Measurements from ENCODE around the gene TMED8. TPM values are rescaled to one million over a fixed set of nuclear protein-coding genes. Genes with fewer than 3 reads are reported as not detected.
"Not testable (repeated sequence)": the region's sequence is repeated elsewhere in the genome, so short reads cannot be mapped to it uniquely, and the experiment has no call there.

The TMED8 gene
- total RNA-seq, 1 donor from 2014 or later: 31.3 TPM

- intact Hi-C loops (cut with micrococcal nuclease): no loop called here
- no peaks in the 10 kb centered on the region for H3K4me1 Mint-ChIP-seq
- no peak overlapping the region for H3K4me3 Mint-ChIP-seq
- H3K36me3 Mint-ChIP-seq (ENCODE audit: low read depth): peaks cover 53% of the 10 kb centered on the region
- DNase-seq (no peak), ATAC-seq (ENCODE audit: low read depth) (no peak)
- CTCF ChIA-PET: interaction anchor here (0.9 kb wide), 1 partner anchor 105 kb away, joined by 4 read pairs; no protein-coding TSS in a partner anchor
- POLR2A ChIA-PET: no interaction called here
- no peak for TF ChIP-seq CTCF (IDR thresholded peaks at IDR 0.05)
- H3K27me3 Mint-ChIP-seq: no peaks in the 10 kb centered on the region
- peaks cover 15% of the 10 kb centered on the region for H3K9me3 Mint-ChIP-seq
- no peak overlapping the region for H3K27ac Mint-ChIP-seq
These were observed 44.3 kb upstream of the TMED8 start for GRCh38 chr14:77421201-77421600.

- no peak overlapping the region for H3K4me3 Mint-ChIP-seq
- no peak for ATAC-seq (ENCODE audit: low read depth)
- H3K4me1 Mint-ChIP-seq: no peaks in the 10 kb centered on the region
- intact Hi-C loops (cut with micrococcal nuclease): no loop called here
- TF ChIP-seq CTCF (IDR thresholded peaks at IDR 0.05): no peak
- no peak for DNase-seq
- POLR2A ChIA-PET: no interaction called here
- H3K27me3 Mint-ChIP-seq: no peaks in the 10 kb centered on the region
- H3K36me3 Mint-ChIP-seq (ENCODE audit: low read depth): peaks cover 14% of the 10 kb centered on the region
- H3K27ac Mint-ChIP-seq: no peak overlapping the region
- CTCF ChIA-PET: no interaction called here
- peaks cover 15% of the 10 kb centered on the region for H3K9me3 Mint-ChIP-seq
These were observed 39.9 kb upstream of the TMED8 start for GRCh38 chr14:77416836-77417235.

- ATAC-seq (ENCODE audit: low read depth); intact Hi-C loops (cut with micrococcal nuclease); H3K36me3 Mint-ChIP-seq (ENCODE audit: low read depth); POLR2A ChIA-PET; DNase-seq; H3K27me3 Mint-ChIP-seq; H3K4me3 Mint-ChIP-seq; CTCF ChIA-PET; H3K27ac Mint-ChIP-seq; H3K4me1 Mint-ChIP-seq: not testable (repeated sequence)
- peaks cover 15% of the 10 kb centered on the region for H3K9me3 Mint-ChIP-seq
These were observed 39.2 kb upstream of the TMED8 start for GRCh38 chr14:77416098-77416497.

GRCh38 chr14:77415403-77416030, 38.6 kb upstream of the TMED8 start:
- ATAC-seq (ENCODE audit: low read depth); intact Hi-C loops (cut with micrococcal nuclease); H3K4me1 Mint-ChIP-seq; H3K27ac Mint-ChIP-seq; H3K4me3 Mint-ChIP-seq; H3K36me3 Mint-ChIP-seq (ENCODE audit: low read depth); CTCF ChIA-PET; DNase-seq; H3K27me3 Mint-ChIP-seq; POLR2A ChIA-PET: not testable (repeated sequence)
- H3K9me3 Mint-ChIP-seq: peaks cover 15% of the 10 kb centered on the region

- CTCF ChIA-PET: interaction anchor here (1.1 to 1.5 kb wide), 2 partner anchors 32 to 90 kb away, joined by 4 to 5 read pairs; partner anchors contain the start of genes SAMD15 and TMED8
- Mint-ChIP-seq H3K36me3 (ENCODE audit: low read depth) (no peaks in the 10 kb centered on the region), H3K9me3 (no peaks in the 10 kb centered on the region), H3K4me1 (peaks cover 5% of the 10 kb centered on the region), H3K4me3 (no peak overlapping the region), H3K27ac (no peak overlapping the region), H3K27me3 (no peaks in the 10 kb centered on the region)
- POLR2A ChIA-PET: no interaction called here
- intact Hi-C loops (cut with micrococcal nuclease): no loop called here
- no peak for TF ChIP-seq CTCF (IDR thresholded peaks at IDR 0.05)
- ATAC-seq (ENCODE audit: low read depth): peak; percentile 50
- no peak for DNase-seq
These were observed 32.2 kb upstream of the TMED8 start for GRCh38 chr14:77409131-77409533.

GRCh38 chr14:77407158-77407557, 30.3 kb upstream of the TMED8 start:
- ATAC-seq (ENCODE audit: low read depth) (no peak), DNase-seq (no peak)
- no peak for TF ChIP-seq CTCF (IDR thresholded peaks at IDR 0.05)
- CTCF ChIA-PET: interaction anchor here (0.7 kb wide), 1 partner anchor 258 kb away, joined by 3 read pairs; no protein-coding TSS in a partner anchor
- POLR2A ChIA-PET: interaction anchor here (0.6 to 1.3 kb wide), 2 partner anchors 18 to 30 kb away, joined by 3 to 5 read pairs; partner anchors contain the start of genes SAMD15 and TMED8
- Mint-ChIP-seq H3K36me3 (ENCODE audit: low read depth) (no peaks in the 10 kb centered on the region), H3K4me3 (no peak overlapping the region), H3K9me3 (no peaks in the 10 kb centered on the region), H3K27me3 (no peaks in the 10 kb centered on the region), H3K27ac (no peak overlapping the region), H3K4me1 (peaks cover 5% of the 10 kb centered on the region)
- intact Hi-C loops (cut with micrococcal nuclease): no loop called here
